Measurements from ENCODE around the gene CD99L2. TPM values are rescaled to one million over a fixed set of nuclear protein-coding genes. Genes with fewer than 3 reads are reported as not detected.

CD99L2 gene
- total and polyA plus RNA-seq, 2 of the 8 experiments (the other 6 are each of a cell fraction or from before 2014, with no cell fraction given): 8.0 to 8.5 TPM

GRCh38 chrX:150940844-150941495 lies 42.5 kb upstream of the CD99L2 start:
- Histone ChIP-seq H4K20me1 (replicated peaks in 1 of 2; ENCODE audit: control insufficient read depth in 1 of 2, insufficient read depth in 2 of 2, low read length in 2 of 2) (no peaks in the 10 kb centered on the region), H2AFZ (ENCODE audit: low read length) (no peak overlapping the region), H3K79me2 (ENCODE audit: control insufficient read depth in 1 of 2, insufficient read depth in 2 of 2, low read length in 2 of 2) (no peaks in the 10 kb centered on the region), H4K5ac (ENCODE audit: insufficient read length, low read depth, low read length) (no peak overlapping the region), H2BK5ac (ENCODE audit: low read depth, low read length) (no peak overlapping the region), H3K4me2 (ENCODE audit: insufficient read depth in 1 of 2, low read depth in 2 of 2, low read length in 2 of 2) (no peak overlapping the region), H2BK15ac (ENCODE audit: low read length) (no peak overlapping the region), H3K23me2 (ENCODE audit: low read depth, low read length) (no peaks in the 10 kb centered on the region), H4K8ac (ENCODE audit: extremely low read depth, insufficient read depth, low read length) (no peak overlapping the region), H3K4me1 (replicated peaks in 1 of 4; ENCODE audit: control insufficient read depth in 3 of 4, insufficient read depth in 4 of 4, low read length in 3 of 4) (peaks cover 0 to 5% (median 0%) of the 10 kb centered on the region in 4 experiments; a peak in 2 of 7 replicates), H3K9me3 (ENCODE audit: insufficient read depth in 2 of 2, low read depth in 1 of 2, low read length in 1 of 2) (no peaks in the 10 kb centered on the region), H4K91ac (replicated peaks; ENCODE audit: insufficient read length, low read length) (no peak overlapping the region), H3K36me3 (ENCODE audit: control insufficient read depth in 2 of 4, insufficient read depth in 4 of 4, low read length in 3 of 4) (no peaks in the 10 kb centered on the region), H3K4ac (replicated peaks; ENCODE audit: insufficient read length, low read depth, low read length) (no peak overlapping the region), H2BK20ac (ENCODE audit: low read length) (no peak overlapping the region), H3K27ac (ENCODE audit: low read depth, low read length) (no peak overlapping the region), H3K4me3 (ENCODE audit: extremely low read depth in 1 of 4, insufficient read depth in 2 of 4, low read depth in 3 of 4, low read length in 4 of 4) (no peak overlapping the region), H3K18ac (ENCODE audit: extremely low read depth, low read length) (no peak overlapping the region), H3K9ac (replicated peaks in 1 of 4; ENCODE audit: extremely low read depth in 1 of 4, low read depth in 3 of 4, low read length in 3 of 4) (no peak overlapping the region), H2AK5ac (ENCODE audit: low read depth, low read length) (no peak overlapping the region), H3K27me3 (replicated peaks in 1 of 4; ENCODE audit: control insufficient read depth in 3 of 4, extremely low read depth in 1 of 4, insufficient read depth in 3 of 4, low read length in 3 of 4) (no peaks in the 10 kb centered on the region), H3K79me1 (ENCODE audit: low read depth, low read length) (no peaks in the 10 kb centered on the region), H3K56ac (replicated peaks; ENCODE audit: insufficient read length, low read depth, low read length) (no peak overlapping the region), H2BK120ac (replicated peaks; ENCODE audit: low read depth, low read length) (no peak overlapping the region), H3K14ac (ENCODE audit: insufficient read length) (no peak overlapping the region), H2BK12ac (ENCODE audit: low read depth, low read length) (no peak overlapping the region), H3K23ac (ENCODE audit: insufficient read length) (no peak overlapping the region)
- ChIA-PET CTCF (ENCODE audit: partially characterized antibody) (interaction anchor here (0.7 to 1.0 kb wide), 2 partner anchors 64 to 164 kb away, joined by 3 read pairs; no protein-coding TSS in a partner anchor), POLR2A (ENCODE audit: partially characterized antibody) (interaction anchor here (0.6 to 1.3 kb wide), 2 partner anchors 43 to 71 kb away, joined by 3 read pairs; no protein-coding TSS in a partner anchor)
- DNase-seq (ENCODE audit: low read depth in 1 of 2, low spot score in 2 of 2) (no peak), FAIRE-seq (no peak)
- 85% methylated on average over 6 of the region's 9 CpGs; no CpG with 5 or more reads in 1 of the 2 experiments for WGBS, 2 experiments (ENCODE audit: extremely low coverage in 1 of 2, insufficient coverage in 1 of 2, insufficient read length in 1 of 2, insufficient replicate concordance in 2 of 2, low coverage in 1 of 2, low lambda C conversion rate in 2 of 2, missing lambda C conversion rate in 1 of 2)
- no peak for TF ChIP-seq RXRA (IDR thresholded peaks at IDR 0.05; ENCODE audit: insufficient read depth, low read depth, low read length)
- no peak for TF ChIP-seq POLR2A (IDR thresholded peaks at IDR 0.05; ENCODE audit: control extremely low read depth in 1 of 2, low read depth in 2 of 2, low read length in 2 of 2)
- no peak for TF ChIP-seq CBX8 (IDR thresholded peaks at IDR 0.05; ENCODE audit: borderline replicate concordance, low read depth, low read length)
- TF ChIP-seq RBBP5 (IDR thresholded peaks at IDR 0.05; ENCODE audit: borderline replicate concordance, low read depth, low read length): no peak
- TF ChIP-seq MAFK (IDR thresholded peaks at IDR 0.05; ENCODE audit: low read depth, low read length): no peak
